Endothelial cell of umbilical vein (primary cell): Measurements from ENCODE around the gene AQP12B.

Source experiments
- JUN ChIP-seq: IDR thresholded peaks from 2 replicates; pipeline ENCODE4 v1.6.1; 2011; ENCODE audit warnings: borderline replicate concordance, low read depth; ENCODE audit not compliant: insufficient read length, insufficient read depth
- TF ChIP-seq, protein P1 (sequence below), 2 donors: IDR thresholded peaks; 1 replicate in 1 of 2; 2 replicates in 1 of 2; pipeline ENCODE4 v1.5.1; 2011; ENCODE audit warnings: low read length in 2 of 2, mild to moderate bottlenecking in 2 of 2, moderate library complexity in 2 of 2, control low read depth in 1 of 2, inconsistent platforms in 1 of 2, low read depth in 1 of 2; ENCODE audit not compliant: insufficient read depth in 1 of 2; ENCODE audit errors: extremely low read depth in 1 of 2

DNA sequence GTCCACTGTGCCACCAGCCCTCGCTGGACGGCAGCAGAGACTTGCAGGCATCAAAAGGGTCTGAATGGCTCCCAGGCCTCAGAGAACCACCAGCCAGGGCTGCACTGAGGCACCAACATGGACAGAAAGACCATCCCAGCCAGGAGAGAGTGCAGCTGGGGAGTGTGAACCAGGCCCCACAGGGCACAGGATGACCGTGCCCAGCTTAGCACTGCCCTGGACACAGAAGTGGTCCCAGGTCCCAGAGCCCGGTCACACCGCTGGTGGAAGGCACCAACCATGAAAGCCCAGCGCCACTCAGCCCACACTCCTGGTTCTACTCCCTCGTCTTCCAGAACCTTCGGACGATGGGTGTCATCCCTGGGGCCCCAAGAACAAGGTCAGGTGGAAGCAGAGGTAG is 29.4 kb upstream of the AQP12B start:
- TF ChIP-seq, protein P1, sequence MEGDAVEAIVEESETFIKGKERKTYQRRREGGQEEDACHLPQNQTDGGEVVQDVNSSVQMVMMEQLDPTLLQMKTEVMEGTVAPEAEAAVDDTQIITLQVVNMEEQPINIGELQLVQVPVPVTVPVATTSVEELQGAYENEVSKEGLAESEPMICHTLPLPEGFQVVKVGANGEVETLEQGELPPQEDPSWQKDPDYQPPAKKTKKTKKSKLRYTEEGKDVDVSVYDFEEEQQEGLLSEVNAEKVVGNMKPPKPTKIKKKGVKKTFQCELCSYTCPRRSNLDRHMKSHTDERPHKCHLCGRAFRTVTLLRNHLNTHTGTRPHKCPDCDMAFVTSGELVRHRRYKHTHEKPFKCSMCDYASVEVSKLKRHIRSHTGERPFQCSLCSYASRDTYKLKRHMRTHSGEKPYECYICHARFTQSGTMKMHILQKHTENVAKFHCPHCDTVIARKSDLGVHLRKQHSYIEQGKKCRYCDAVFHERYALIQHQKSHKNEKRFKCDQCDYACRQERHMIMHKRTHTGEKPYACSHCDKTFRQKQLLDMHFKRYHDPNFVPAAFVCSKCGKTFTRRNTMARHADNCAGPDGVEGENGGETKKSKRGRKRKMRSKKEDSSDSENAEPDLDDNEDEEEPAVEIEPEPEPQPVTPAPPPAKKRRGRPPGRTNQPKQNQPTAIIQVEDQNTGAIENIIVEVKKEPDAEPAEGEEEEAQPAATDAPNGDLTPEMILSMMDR (IDR thresholded peaks at IDR 0.05; ENCODE audit: extremely low read depth in 1 of 2, insufficient read depth in 1 of 2, low read depth in 1 of 2, low read length in 2 of 2) = no peak
- TF ChIP-seq JUN = no peak
